ENCODE data around the gene CSNK2B.

The CSNK2B gene

DNA sequence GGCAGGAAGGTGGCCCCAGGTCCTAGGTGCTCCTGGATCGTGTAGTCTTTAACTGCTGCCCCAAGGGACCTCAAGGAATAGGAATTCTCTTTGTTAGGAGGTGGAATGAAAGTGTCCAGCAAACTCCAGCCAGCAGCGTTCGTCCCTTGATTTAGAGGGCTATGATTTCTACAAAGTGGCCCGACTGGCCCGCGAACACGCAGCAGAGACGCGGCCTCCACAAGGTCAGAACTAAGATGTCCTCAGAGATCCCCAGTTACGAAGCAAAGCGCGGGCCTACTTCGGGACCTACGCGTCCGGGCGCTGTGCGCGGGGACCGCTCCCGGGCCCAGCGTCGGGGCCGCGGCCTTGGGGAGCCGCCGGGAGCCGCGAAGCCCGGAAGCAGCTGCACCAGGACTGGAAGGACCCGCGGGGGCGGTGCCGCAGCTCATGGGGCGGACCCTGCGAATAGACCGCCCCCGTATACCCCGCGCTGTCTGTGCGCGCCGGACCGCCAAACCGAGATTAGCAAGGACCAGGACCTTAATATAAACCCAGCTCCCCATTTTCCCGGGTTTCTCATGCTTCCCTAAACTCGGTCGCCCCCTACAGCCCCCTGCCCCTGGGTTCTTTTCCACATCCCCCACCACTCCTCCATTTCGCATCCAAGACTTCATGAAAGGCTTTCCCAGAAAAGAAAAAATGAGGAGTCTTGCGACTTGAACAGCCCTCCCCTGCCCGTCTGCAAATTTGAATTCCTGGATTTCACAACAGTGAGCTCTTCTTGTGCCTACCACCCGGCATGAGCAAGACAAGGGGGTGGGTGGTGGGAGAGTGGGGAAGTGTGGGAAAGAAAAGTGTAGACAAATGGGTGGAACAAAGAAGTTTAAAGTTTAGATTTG is 5.3 kb upstream of the CSNK2B start, which contains the start of gene C6orf47:
C6orf47 (minus strand) TSS at position 398 of the 881 bp plus-strand sequence. CDS start 831 bp downstream, outside the sequence.
- peak; percentile 78 for DNase-seq

- no peak for DNase-seq
Measured at GRCh38 chr6:31661262-31662123, 4.4 kb upstream of the CSNK2B start.

- no peak for DNase-seq
Measured at GRCh38 chr6:31662124-31662723, 3.7 kb upstream of the CSNK2B start.

- peak; percentile 46 for DNase-seq
Measured at GRCh38 chr6:31663126-31663960, 2.5 kb upstream of the CSNK2B start.

DNA sequence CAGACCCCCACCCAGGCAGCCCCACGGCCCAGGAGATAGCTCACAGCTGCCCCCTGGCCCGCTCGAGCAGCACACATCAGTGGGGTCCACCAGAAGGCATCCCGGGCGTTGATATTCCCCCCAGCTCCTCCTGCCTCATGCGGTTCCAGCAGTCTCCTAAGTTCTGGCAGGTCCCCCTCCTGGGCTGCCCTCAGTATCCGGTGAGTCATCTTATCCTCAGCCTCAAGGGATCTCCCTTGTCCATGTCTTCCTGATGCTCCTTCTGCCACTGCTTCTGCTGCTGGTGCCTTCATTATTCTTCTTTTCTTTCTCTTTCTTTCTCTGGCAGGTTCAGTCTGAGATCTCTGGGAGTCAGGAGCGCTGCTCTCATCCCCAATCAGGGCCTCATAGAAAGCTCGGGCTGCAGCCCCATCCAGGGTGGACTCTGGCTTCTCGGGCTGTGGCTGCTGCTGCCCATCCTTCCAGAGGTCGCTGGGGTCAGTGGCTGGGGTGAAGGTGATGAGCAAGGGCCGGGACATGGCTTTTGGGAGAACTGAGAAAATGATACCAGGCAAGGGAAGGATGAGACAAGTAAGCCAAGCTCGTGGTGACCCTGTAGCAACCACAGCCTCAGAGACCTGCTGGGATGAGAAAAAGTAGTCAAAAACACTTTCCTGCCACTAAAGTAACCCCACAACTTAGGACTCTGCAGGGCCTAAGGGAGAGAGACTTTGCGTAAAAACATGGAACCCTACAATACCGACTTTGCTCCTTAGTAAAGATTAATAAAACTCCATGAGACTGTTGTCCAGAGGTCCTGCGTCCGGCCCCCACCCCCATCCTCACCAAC is 1.7 kb upstream of the CSNK2B start:
- DNase-seq: peak; percentile 79

- DNase-seq: peak; percentile 94
Measured at GRCh38 chr6:31664790-31665500, 935 bp upstream of the CSNK2B start, which contains the start of gene GPANK1. GPANK1 (minus strand) TSS chr6:31664997; CDS start chr6:31664478, 519 bp downstream.

- no peak for DNase-seq
Measured at GRCh38 chr6:31666337-31666965, 571 bp downstream of the CSNK2B start.

DNA sequence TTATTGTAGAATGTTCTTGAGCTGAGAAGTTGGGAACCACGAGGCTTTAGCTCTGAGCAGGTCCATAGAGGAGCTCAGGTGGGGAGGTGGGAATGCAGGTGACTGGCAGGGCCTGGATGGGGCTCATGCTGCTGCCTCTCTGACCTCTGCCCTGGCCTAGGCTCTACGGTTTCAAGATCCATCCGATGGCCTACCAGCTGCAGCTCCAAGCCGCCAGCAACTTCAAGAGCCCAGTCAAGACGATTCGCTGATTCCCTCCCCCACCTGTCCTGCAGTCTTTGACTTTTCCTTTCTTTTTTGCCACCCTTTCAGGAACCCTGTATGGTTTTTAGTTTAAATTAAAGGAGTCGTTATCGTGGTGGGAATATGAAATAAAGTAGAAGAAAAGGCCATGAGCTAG is 3.8 kb downstream of the CSNK2B start, which contains the start of gene LY6G5B:
LY6G5B (plus strand) TSS at position 301 of the 400 bp plus-strand sequence. CDS start 975 bp downstream, outside the sequence.
- no peak for DNase-seq

DNA sequence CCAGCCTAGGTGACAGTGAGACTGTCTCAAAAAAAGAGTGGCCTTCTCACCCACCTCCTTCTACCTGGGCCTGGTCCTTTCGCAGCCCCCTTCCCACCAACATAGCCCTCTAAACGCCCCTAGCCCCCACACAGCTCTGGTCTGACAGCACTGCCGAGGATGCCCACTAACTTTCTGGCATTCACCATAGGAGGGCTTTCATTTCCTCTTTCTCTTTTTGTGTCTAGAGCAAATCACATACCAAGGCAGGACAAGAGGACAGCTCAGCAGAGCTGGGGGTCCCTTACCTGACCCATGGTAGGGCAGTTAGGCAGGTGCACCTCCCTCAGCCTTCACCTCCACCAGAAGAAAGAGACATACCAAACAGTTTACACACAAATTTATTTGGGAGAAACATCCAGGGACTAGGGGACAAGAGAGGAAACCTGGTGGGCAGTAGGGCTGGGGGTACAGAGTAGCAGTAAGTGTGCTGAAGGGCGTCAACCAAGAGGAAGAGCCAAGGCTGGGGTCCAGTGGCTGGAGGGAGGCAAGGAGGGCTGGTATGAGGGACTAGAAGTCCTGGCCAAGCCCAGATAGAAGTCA is 10.5 kb downstream of the CSNK2B start:
- no peak for DNase-seq

- DNase-seq: no peak
Measured at GRCh38 chr6:31676904-31677303, 11.0 kb downstream of the CSNK2B start.

DNA sequence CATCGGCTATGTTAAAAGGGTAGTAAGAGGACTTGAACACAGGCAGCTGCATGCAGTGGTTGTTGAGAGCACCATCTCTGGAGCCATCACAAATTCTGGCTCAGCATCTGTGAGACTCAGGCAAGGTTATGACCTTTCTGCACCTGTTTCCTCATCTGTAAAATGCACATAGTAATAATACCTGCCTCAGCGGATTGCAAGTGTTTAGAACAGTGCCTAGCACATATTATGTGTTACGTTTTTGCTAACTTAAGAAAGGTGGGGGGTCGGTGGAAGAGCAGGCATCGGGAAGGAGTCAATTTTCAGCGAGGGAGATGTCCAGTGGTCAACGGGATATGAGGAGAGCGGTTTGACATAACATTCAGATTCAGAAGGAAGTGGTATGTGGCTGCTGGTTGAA is 12.1 kb downstream of the CSNK2B start:
- DNase-seq: no peak

- peak; percentile 82 for DNase-seq
Measured at GRCh38 chr6:31680226-31681134, 14.6 kb downstream of the CSNK2B start, which contains the start of gene LY6G5C. LY6G5C (minus strand) TSS chr6:31681067; CDS start chr6:31680373, 694 bp downstream.

DNA sequence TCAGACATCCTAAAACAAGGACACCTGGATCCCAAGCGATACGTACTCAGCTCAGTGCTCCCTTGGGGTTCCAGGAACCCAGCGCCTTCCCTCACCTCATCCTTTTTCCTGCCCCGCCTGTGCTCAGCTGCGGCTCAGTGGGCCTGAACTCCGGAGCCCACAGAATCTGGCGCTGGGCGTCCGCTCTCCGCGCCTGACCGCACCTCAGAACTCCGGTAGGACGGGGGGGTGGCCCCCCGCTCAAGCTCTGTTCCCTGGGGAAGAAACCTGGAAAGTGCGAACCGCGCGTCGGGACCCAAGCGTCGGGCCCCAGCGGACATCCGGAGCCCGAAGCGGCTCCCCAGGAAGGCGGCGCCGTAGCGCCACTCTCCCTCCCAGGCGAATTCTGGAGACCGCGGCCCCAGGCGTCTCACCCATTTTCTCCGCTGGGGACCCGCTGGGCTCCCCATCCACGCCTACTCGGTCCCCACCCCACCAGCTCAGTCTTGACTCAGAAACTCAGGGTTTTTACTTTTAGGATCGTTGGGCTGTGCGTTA is 15.3 kb downstream of the CSNK2B start:
- peak; percentile 38 for DNase-seq

DNA sequence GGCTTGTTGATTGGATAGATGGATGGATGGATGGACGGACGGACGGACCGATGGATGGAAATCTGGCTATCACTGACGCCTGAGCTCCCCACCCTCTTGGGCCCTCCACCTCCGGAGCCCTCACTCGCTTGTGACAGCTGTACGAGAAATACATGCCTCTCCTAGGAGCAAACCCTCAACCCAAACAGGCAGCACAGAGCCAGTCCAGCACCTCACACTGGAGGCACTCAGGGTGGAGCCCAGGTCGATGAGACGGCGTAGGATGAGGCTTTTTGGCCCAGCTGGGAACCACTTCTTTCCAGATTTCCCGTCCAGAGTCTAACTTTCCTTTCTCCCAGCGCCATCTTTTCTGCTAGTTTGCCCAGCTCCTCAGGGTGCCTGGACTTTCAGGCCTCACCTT is 17.7 kb downstream of the CSNK2B start:
- DNase-seq: no peak

- no peak for DNase-seq
Measured at GRCh38 chr6:31686483-31686882, 20.6 kb downstream of the CSNK2B start.

- DNase-seq: no peak
Measured at GRCh38 chr6:31687321-31687720, 21.4 kb downstream of the CSNK2B start.

DNA sequence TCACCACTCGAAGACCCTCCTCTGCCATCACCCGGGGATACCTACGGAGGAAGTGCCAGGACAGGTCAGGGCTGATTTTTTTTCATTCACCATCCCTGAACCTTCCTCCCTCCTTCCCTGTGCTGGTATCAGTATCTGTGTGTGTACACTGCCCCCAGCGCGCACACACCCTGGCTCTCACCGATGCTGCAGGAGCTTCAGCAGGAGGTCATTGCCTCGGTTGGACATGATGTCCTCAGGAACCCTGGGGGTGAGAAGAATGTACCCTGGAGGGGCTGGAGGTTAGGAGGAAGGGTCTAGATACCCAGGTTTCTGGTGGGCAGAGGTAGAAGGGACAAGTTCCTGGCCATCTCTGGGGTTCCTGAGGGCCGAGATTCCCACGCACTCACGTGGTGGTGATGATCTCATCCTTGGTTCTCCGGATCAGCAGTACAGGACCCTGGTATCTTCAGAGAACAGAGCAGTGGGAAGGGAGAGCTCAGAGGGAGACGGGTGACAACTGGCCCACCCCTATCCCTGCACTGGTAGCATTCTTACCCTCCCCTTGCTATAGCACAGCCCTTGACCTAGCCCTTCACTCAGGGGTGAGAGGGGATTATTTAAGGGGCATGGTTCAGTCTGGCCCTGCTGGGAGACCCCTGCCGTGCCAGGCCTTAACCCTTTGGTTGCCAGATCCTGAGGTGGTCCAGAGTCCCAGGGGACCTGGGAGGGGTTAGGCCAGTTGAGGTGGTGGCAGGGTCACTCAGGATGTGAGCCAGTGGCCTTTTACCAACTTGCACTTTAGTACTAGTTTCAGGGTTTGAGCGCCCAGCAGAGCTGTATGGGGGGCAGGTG is 22.2 kb downstream of the CSNK2B start:
- no peak for DNase-seq

All from fibroblast of skin of abdomen (primary cell).